NCI-H82 treated with DMSO at 0.1 percent for 48 hours (cell line): ENCODE data around the gene DNMT3A.
A peak's percentile ranks its signal among the peaks of the same experiment; 100 is the strongest.

ENCODE experiments used
- DNase-seq: peaks from one replicate; lab custom pipeline; 2025; ENCODE audit not compliant: unreplicated experiment; lab: John Stamatoyannopoulos, UW

DNMT3A gene

DNA sequence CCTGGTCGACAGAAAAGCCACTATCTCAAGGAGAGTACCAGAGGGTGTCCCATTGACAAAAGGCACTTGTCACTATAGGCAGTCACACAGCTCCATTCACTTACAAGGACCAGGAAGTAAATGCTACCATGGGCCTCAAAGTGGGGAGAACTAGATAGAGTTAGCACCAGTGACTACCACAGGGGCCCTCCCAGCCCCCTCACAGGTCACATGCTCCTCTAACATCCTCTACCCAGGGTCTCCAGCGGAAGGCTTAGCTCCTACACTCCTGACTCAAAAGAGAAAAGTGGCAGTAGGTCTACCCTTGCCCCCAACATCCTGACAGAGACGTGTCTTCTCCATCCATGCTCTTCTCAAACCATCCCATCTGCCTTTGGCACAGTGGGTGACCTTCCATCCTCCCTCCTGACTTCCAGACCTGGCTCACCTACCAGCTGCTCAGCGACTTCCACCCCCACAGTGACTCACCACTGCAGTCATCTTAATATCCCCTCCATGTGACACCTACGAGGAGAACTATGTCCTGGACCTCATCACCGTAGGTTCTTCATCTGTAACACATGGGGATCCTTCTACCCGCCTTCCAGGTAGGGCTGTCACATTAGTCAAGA is 5.6 kb upstream of the DNMT3A start:
- DNase-seq: no peak

DNA sequence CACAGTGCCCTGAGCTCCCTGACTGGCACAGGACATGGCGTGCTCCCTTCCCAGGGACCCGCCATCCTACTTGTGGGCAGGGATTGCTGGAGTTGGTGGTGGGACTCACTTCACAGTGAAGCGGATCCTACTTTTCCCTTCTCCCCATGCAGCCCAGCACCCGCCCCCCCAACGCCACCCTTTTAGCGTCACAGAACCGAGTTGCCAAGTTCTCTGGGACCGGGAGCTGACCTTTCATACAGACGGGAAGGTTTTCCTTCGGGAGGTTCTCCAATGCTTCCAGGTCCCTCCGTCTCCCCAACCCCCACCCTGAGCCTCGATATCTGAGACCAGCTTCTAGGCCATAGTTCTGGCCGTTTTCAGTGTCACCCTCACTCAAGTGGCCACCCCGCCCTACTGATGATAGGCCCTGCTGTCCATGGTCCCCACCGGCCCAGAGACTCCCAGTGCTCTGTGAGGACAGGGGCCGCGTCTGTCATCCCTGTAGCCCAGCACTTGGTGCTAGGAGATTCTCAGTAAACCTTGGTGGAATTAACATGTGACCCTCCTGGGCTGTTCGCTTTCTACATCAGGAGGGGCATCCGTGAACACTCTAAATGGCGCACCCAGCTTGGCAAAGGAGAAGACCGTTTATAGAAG is 1.6 kb upstream of the DNMT3A start:
- DNase-seq: no peak

- DNase-seq: peak; percentile 49
Measured at GRCh38 chr2:25342372-25343186, 854 bp upstream of the DNMT3A start.

GRCh38 chr2:25341011-25341727 is 556 bp downstream of the DNMT3A start:
- no peak for DNase-seq

DNA sequence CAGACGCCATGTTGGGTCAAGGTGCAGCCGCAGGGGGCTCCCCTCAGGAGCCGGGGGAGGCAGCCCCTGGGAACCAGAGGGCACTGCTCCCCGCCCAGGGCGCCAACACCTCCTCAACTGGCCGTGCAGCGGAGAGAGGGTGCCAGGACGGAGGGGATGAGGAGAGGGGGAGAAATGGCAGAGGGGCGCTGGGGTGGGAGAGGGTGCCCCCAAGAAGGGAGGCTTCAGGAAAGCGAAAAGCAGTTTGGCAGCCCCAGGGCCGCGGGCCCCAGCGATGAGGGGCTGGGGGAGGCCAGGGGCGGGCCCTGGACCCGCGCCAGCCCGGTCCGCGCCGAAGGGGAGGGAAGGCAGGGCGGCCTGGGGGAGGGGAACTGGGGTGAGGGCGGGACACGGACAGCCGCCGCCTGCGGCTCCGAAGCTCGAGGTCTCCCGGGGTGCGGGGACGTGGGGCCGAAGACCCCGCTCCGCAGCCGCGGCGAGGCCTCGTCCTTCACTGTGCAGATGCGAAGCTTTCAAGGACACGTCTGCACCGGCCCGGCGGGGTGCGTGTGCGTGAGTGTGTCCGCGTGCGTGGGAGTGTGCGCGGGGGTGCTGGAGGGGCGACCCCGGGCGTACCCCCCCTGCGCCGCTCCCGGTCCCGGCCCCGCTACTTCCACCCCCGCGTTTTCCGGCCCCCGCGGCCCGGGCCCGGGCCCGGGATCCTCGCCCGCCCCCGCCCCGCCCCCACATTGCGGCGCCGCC is 1.4 kb downstream of the DNMT3A start:
- DNase-seq: peak; percentile 27

DNA sequence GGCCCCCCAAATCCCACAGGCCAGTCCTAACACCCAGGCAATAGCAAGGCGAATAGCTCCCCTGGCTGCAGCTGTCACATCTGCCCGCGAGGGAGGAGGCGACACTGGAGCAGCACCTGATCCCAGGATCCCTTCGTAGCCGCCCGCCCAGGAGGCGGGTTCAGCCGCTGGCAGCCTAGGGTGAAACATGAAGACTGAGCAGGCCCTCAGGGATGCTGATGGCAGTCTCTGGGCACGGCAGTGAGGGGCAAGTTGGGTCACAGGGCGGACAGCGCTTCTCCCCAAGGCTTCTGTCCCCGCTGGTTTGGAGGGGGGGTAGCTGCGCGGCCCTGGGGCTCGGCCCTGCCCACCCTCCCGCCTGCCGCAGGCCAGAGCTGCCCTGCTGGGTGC is 1.9 kb downstream of the DNMT3A start:
- DNase-seq: no peak

- peak; percentile 27 for DNase-seq
Measured at GRCh38 chr2:25339211-25339674, 2.5 kb downstream of the DNMT3A start.

GRCh38 chr2:25338401-25338800 is 3.3 kb downstream of the DNMT3A start:
- DNase-seq: no peak

GRCh38 chr2:25337891-25338290 is 3.8 kb downstream of the DNMT3A start:
- DNase-seq: no peak

DNA sequence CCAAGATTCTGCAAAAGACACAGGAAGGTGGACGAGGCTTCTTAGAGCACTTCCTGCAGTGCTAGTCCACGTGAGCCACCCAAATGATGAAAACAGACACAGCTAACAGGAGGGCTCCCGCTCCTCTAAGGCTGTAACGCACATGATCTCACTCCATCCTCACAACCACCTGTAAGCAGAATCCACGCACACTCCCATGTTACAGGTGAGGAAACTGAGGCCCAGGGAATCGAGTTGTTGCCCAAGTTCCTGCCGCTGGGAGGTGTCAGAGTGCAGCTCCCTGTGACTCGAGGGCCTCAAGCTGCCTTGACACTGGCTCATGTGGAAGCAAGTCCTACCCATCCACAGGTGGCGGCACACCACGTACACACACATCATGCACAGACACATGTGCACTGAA is 4.4 kb downstream of the DNMT3A start:
- no peak for DNase-seq

GRCh38 chr2:25336383-25336841 is 5.3 kb downstream of the DNMT3A start:
- DNase-seq: no peak

GRCh38 chr2:25335971-25336370 is 5.8 kb downstream of the DNMT3A start:
- DNase-seq: no peak

DNA sequence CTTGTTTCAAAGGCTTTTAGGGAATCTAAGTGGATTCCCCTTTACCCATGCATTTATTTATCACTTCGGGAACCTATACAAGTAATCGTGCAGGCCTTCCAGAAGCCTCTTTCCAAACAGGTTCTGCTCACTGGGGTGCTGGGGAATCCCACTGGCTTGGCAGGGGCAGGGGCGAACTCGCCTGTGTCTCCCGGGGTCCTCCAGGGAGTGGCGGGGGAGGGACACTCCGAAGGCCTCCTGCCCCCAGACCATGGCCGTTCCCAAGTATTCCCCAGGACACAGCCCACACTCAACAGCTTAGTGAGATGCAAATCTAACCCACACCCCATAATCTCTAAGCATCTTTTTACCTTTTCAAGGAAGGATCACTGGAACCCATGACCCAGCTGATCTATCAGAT is 6.5 kb downstream of the DNMT3A start:
- no peak for DNase-seq

DNA sequence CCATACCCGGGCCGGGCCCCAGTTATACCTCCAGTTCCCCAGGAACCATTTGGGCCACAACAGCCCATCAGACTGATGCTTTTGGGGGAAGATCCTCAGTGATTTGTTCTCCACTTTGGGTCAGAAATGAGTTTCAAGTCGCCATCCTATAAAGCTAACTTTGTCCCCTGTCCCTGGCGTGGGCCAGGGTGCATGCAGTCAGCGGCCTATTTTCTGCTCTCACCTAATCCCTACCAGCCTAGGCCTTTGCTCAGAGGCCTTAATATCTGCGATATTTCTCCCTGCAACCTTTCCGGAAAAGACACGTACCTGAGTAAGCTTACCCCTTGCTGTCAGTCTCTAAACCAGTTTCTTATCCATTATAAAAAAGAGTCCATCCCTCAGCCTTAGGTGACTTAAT is 7.2 kb downstream of the DNMT3A start:
- no peak for DNase-seq

DNA sequence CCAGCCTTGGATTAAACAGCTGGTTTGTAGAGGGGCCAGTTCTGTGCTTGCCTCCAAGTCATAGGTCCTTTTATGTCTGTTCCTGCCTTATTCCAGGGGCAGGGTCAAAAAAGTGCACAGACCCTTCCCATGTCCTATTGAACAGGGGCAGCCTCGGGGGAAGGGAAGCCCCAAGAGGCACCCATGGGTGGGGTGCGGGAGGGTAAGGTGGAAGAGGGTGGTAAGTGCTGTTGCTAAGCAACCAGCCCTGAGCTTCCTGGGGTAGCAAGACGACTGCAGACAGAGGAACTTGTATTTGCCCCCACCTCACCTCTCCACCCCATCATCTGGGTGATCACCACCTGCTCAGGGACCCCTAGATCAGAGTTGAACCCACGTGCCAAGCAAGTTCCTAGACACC is 7.7 kb downstream of the DNMT3A start:
- no peak for DNase-seq

GRCh38 chr2:25332571-25332970 is 9.2 kb downstream of the DNMT3A start:
- no peak for DNase-seq

DNA sequence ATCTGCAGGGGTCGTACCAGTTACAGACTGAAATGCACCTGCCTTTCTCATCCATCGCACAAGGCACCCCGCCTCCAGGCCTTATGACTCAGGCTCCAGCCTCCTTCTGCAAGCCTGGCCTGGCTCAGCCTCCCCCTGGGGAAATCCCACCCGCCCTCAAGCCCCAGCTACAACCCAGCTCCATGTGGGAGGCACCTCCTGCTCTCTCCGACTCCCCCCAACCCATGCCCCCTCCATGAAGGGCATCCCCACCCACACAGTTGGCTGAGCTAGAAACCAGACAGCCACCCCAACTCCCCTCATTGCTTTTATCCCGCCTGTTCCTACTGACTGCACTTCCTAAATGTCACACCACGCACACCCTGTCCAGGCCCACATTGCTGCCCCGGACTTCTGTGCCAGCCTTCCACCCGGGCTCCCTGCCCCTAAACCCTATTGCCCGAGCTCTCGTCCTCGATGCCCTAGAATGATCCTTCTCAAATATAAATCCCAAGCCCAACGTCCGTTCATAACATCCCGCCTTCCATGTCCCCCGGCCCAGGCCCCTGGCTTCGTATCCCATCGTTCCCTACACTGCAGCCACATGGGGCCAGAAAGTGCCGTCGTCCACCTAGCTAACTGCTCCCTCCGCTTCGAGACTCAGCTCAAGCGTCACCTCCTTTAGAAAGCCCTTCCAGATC is 9.9 kb downstream of the DNMT3A start:
- no peak for DNase-seq

DNA sequence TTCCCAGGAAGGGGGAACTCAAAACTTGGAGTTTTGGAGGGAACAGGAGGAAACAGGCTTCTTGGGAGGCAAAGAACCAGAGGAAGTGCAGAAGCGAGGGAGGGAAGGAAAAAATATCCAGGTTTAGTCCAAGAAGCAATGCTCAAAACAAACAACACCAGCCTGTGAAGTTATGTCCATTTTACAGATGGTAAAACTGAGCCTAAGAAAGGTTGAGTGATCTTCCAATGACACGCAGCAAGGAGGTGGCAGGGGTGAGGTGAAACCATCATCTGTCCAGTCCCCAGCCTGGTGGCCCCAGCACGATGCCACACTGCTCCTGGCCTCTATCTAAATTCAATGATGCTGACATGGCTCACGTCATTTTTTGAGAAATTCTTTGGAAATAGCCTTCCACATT is 10.8 kb downstream of the DNMT3A start:
- DNase-seq: no peak

DNA sequence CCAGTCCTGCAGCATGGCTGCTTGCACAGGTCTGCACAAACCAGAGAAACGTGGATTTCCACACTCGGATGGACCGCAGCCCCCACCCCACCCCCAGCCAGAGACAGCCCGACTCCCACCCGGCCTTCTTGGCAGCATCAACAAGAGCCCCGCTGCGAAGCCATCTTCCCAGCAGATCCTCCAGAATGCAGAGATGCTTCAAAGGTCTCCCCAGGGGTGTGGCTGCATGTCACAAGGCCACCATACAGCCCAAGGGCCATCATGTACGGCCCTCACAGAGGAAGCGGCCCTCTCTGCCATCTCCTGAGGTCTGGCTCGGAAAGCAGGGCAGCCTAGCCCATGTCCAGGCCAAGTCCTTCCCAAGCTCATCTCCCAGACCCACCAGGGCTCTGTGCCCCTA is 11.5 kb downstream of the DNMT3A start:
- DNase-seq: no peak
